ENCODE measurements around the gene MAP3K5. TPM values are rescaled to one million over a fixed set of nuclear protein-coding genes. Genes with fewer than 3 reads are reported as not detected.

The MAP3K5 gene
- polyA plus RNA-seq, 4 donors: 6.0 to 8.7 (median 6.8) TPM

Other genes with a start within 250 kb of the MAP3K5 start
- 10 to 100 TPM; 32.6 to 37.1 (median 34.5) TPM for gene MAP7, start 242.1 kb downstream of the MAP3K5 start, polyA plus RNA-seq (ENCODE audit: insufficient read length in 4 of 4)
- gene PEX7, start 30.1 kb upstream of the MAP3K5 start, polyA plus RNA-seq (ENCODE audit: insufficient read length in 4 of 4): 10 to 100 TPM; 12.3 to 17.0 (median 14.7) TPM
- gene SLC35D3, start 129.8 kb upstream of the MAP3K5 start, polyA plus RNA-seq (ENCODE audit: insufficient read length in 4 of 4): under 1 TPM; 0.10 to 0.20 (median 0.13) TPM